H1 (cell line): Measurements from ENCODE around the gene CNOT3. TPM values are rescaled to one million over a fixed set of nuclear protein-coding genes. Genes with fewer than 3 reads are reported as not detected.
A peak's percentile ranks its signal among the peaks of the same experiment; 100 is the strongest.

Experiments used
- HDAC2 ChIP-seq, 2 experiments: fragments of 300-600 bp in 1 of 2; sonication (generic) in 1 of 2; IDR thresholded peaks; 2 replicates each; pipeline ENCODE4 v1.6.1; 2011 to 2012; ENCODE audit warnings: low read depth in 2 of 2, low read length in 2 of 2, mild to moderate bottlenecking in 2 of 2, moderate library complexity in 2 of 2, borderline replicate concordance in 1 of 2, inconsistent platforms in 1 of 2
- polyA plus RNA-seq, 7 experiments: library from polyadenylated mRNA; depleted of rRNA in 3 of 7; stranded (reverse) in 5 of 7; unstranded in 2 of 7; fragments of >200 nt in 5 of 7; fragments of 200-250 nt in 2 of 7; gene quantifications; 1 replicate in 5 of 7; 2 replicates in 1 of 7; 4 replicates in 1 of 7; pipeline versions ENCODE4 v1.2.1 to v1.2.3, GENCODE V29; 2011 to 2013; ENCODE audit warnings: missing spikeins in 2 of 7, mixed read lengths in 2 of 7
- total RNA-seq: library from RNA; stranded (reverse); fragmentation: NEBNext Ultra II Directional; extraction: Animal tissue kit (Norgen Biotek cat#: 25700); gene quantifications from 2 replicates; pipeline ENCODE4 v1.2.1, GENCODE V29; 2021

Gene CNOT3
- total and polyA plus RNA-seq, 2 of the 8 experiments (the other 6 are each of a cell fraction or from before 2014, with no cell fraction given), result 21.2 to 86.4 TPM

DNA sequence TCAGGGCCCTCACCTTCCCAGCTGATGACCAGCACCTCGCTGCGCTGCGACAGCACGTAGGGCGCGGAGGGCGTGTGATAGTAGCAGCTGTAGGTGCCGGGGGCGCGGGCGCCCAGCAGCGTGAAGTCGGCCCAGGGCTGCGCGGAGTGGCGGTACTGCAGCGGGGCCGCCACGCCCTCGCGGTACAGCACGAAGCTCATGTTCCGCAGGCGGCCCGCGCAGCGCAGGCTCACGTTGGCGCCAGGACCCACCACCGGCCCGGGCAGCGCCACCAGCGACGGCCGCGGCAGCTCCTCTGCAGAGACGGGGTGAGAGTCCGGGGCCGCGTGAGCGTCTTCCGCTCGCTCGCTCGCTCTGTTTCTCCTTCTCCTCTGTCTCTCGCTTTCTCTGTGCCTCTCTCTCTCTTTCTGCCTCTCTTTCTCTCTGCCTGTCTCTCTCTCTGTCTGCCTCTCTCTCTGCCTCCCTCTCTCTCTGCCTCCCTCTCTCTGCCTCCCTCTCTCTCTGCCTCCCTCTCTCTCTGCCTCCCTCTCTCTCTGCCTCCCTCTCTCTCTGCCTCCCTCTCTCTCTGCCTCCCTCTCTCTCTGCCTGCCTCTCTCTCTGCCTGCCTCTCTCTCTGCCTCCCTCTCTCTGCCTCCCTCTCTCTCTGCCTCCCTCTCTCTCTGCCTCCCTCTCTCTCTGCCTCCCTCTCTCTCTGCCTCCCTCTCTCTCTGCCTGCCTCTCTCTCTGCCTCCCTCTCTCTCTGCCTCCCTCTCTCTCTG lies 41.5 kb upstream of the CNOT3 start (continued):
- TF ChIP-seq HDAC2 (IDR thresholded peaks at IDR 0.05; ENCODE audit: borderline replicate concordance in 1 of 2, low read depth in 2 of 2, low read length in 2 of 2), result 0 out of 4 replicates have a peak, but pooled peaks of 1 of the 2 experiments have one; percentile 26
